Activated naive CD4-positive, alpha-beta T cell (primary cell): ENCODE measurements around the gene IRX4.
"Not testable (repeated sequence)": the region's sequence is repeated elsewhere in the genome, so short reads cannot be mapped to it uniquely, and the experiment has no call there.

ENCODE experiments used
- DNase-seq, 4 experiments: peaks; one replicate each; lab custom pipeline; 2025; lab: John Stamatoyannopoulos, UW

IRX4 gene

GRCh38 chr5:1856596-1857255 is 26.0 kb downstream of the IRX4 start:
- no peak for DNase-seq

GRCh38 chr5:1855596-1855995 is 27.1 kb downstream of the IRX4 start:
- DNase-seq, result no peak

- no peak for DNase-seq
Observed at GRCh38 chr5:1855075-1855474, 27.6 kb downstream of the IRX4 start.

GRCh38 chr5:1853531-1853930 is 29.2 kb downstream of the IRX4 start:
- DNase-seq, result no peak

- no peak for DNase-seq
Observed at GRCh38 chr5:1852324-1852947, 30.3 kb downstream of the IRX4 start.

- no peak for DNase-seq
Observed at GRCh38 chr5:1851290-1851934, 31.3 kb downstream of the IRX4 start.

GRCh38 chr5:1850324-1851154 is 32.2 kb downstream of the IRX4 start:
- DNase-seq, result no peak

GRCh38 chr5:1847611-1848010 is 35.1 kb downstream of the IRX4 start:
- no peak for DNase-seq

GRCh38 chr5:1847056-1847455 is 35.7 kb downstream of the IRX4 start:
- no peak for DNase-seq

- no peak for DNase-seq
Observed at GRCh38 chr5:1846583-1846982, 36.1 kb downstream of the IRX4 start.

- no peak for DNase-seq
Observed at GRCh38 chr5:1845696-1846095, 37.0 kb downstream of the IRX4 start.

GRCh38 chr5:1844708-1845436 is 37.9 kb downstream of the IRX4 start:
- DNase-seq, result no peak

- not testable (repeated sequence) for DNase-seq
Observed at GRCh38 chr5:1843761-1844160, 39.0 kb downstream of the IRX4 start.

GRCh38 chr5:1842004-1842819 is 40.5 kb downstream of the IRX4 start:
- DNase-seq, result no peak

GRCh38 chr5:1840741-1841521 is 41.8 kb downstream of the IRX4 start:
- no peak for DNase-seq

GRCh38 chr5:1840071-1840547 is 42.6 kb downstream of the IRX4 start:
- DNase-seq, result no peak

- no peak for DNase-seq
Observed at GRCh38 chr5:1838013-1838412, 44.7 kb downstream of the IRX4 start.

GRCh38 chr5:1836891-1837880 is 45.5 kb downstream of the IRX4 start:
- no peak for DNase-seq
